HT-29 (cell line): ENCODE results near the gene TAF15. TPM values are rescaled to one million over a fixed set of nuclear protein-coding genes. Genes with fewer than 3 reads are reported as not detected.

Experiments used
- DNase-seq: peaks from one replicate; pipeline ENCODE4 v3.0.0-alpha.2; 2015; ENCODE audit warnings: low spot score
- total RNA-seq: library from RNA; depleted of rRNA; stranded (reverse); fragments of >200 nt; shearing (Covaris generic); gene quantifications from 2 replicates; pipeline ENCODE4 v1.2.3, GENCODE V29; 2014

Gene TAF15
- total RNA-seq, 1 experiment from 2014 or later = 99.8 TPM

- DNase-seq = no peak
These were observed 7.9 kb downstream of the TAF15 start for GRCh38 chr17:35817196-35817595.

- DNase-seq = no peak
These were observed 10.2 kb downstream of the TAF15 start for GRCh38 chr17:35819455-35819854.

GRCh38 chr17:35821308-35821707 is 12.0 kb downstream of the TAF15 start:
- no peak for DNase-seq

GRCh38 chr17:35825206-35825605 is 15.9 kb downstream of the TAF15 start:
- DNase-seq = no peak

GRCh38 chr17:35841101-35841500 is 31.8 kb downstream of the TAF15 start:
- DNase-seq = no peak

- DNase-seq = no peak
These were observed 32.2 kb downstream of the TAF15 start for GRCh38 chr17:35841505-35841904.

GRCh38 chr17:35842239-35842638 is 33.0 kb downstream of the TAF15 start:
- no peak for DNase-seq

- no peak for DNase-seq
These were observed 34.4 kb downstream of the TAF15 start for GRCh38 chr17:35843698-35844097.

GRCh38 chr17:35844547-35844946 is 35.3 kb downstream of the TAF15 start:
- no peak for DNase-seq

- no peak for DNase-seq
These were observed 36.9 kb downstream of the TAF15 start for GRCh38 chr17:35846055-35846809.

- DNase-seq = no peak
These were observed 37.7 kb downstream of the TAF15 start for GRCh38 chr17:35847006-35847405.

GRCh38 chr17:35847633-35848373 is 38.5 kb downstream of the TAF15 start:
- DNase-seq = no peak

GRCh38 chr17:35849469-35850348 is 40.4 kb downstream of the TAF15 start:
- peak; percentile 91 for DNase-seq

- no peak for DNase-seq
These were observed 46.7 kb downstream of the TAF15 start for GRCh38 chr17:35855965-35856364.

GRCh38 chr17:35856603-35857002 is 47.3 kb downstream of the TAF15 start:
- DNase-seq = no peak

GRCh38 chr17:35864853-35865252 is 55.6 kb downstream of the TAF15 start:
- no peak for DNase-seq

GRCh38 chr17:35865412-35866340 is 56.4 kb downstream of the TAF15 start:
- no peak for DNase-seq

- no peak for DNase-seq
These were observed 57.2 kb downstream of the TAF15 start for GRCh38 chr17:35866341-35866950.

- no peak for DNase-seq
These were observed 58.3 kb downstream of the TAF15 start for GRCh38 chr17:35867574-35867973.

GRCh38 chr17:35868737-35869136 is 59.5 kb downstream of the TAF15 start, which contains the start of gene HEATR9:
Gene HEATR9, minus strand, starts transcription at chr17:35868891. Its CDS starts 149 bp downstream, at chr17:35868742.
- DNase-seq = no peak
